RCC 7860 (cell line): Measurements from ENCODE around the gene NUDT14.

Source experiments
- DNase-seq: peaks from one replicate; pipeline ENCODE4 v3.0.0-alpha.2; 2015; ENCODE audit warnings: low spot score
- FAIRE-seq: peaks from 2 replicates; lab custom pipeline; 2012; peaks lifted over from hg19 to GRCh38; lab: Jason Lieb, UNC

Gene NUDT14

DNA sequence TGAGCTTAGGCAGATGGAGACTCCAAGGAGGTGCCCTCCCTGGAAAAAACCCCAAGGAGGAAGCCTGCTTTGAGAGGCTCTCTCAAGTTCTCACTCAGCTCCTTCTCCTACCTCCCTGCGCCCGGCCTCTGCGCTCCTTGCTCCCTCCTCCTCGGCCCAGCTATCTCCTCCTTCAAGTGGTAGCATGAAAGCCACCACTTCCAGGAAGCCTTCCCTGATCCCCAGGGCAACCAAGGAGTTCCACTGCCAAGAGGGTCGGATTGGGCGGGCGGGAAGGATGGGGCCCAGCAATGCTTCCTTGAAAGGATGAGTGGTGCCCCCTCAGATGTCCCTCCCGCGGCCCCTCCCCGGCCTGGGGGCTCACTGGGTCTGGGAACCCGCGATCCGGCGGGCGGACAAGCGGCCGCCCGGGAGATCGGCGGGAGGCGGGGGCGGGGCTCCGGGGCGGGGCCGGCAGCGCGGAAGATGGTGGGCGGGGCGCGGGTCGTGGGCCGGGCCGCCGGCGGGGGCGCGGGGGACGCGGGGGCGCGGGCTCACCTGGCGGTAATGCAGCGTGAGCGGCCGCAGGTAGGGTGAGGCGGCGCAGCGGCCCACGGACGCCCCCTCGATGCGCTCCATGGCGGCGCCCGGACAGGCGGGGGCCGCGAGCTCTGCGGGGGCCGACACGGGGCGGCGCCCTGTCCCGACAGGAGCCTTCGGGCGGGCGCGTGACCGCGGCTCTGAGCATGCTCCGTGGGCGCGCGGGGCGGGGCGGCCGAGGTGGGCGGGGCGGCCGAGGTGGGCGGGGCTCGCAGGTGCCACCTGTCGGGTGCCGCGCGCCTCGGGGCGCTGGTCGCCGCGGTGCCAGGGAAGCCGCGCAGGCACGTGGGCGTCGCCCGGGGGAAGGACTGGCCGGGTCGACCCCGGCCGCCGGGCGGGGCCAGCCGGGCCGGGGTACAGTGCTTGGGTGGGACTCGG lies at the start of gene NUDT14:
NUDT14 (minus strand) TSS at position 721 of the 957 bp plus-strand sequence; CDS start at position 618, 103 bp downstream.
- FAIRE-seq (no peak), DNase-seq (no peak)

DNA sequence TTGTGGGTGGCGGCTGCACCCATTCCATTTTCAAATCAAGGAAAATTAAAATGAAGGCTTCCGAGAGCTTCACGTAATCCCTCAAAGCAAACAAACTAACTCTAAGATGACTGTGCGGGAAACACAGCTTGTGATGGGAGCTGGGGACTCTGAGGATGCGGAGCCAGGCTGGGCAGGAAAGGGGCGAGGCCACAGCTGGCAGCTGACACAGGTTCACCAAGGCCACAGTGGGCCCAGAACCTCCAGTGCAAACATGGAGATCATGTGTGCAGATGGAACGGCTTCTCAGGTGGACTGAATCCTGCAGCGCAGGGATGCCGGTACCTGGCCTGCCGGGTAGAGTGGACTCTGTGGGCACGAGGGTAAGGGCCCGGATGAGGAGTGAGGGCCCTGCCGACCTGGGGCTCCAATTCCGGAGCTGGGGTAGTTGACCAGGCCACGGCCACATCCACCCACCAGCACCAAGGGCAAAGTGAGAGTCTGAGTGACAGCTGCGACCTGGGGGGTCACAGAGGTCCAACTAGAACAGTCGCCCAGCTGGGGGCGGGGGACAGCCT lies 48.1 kb upstream of the NUDT14 start:
- FAIRE-seq, result no peak
- no peak for DNase-seq

DNA sequence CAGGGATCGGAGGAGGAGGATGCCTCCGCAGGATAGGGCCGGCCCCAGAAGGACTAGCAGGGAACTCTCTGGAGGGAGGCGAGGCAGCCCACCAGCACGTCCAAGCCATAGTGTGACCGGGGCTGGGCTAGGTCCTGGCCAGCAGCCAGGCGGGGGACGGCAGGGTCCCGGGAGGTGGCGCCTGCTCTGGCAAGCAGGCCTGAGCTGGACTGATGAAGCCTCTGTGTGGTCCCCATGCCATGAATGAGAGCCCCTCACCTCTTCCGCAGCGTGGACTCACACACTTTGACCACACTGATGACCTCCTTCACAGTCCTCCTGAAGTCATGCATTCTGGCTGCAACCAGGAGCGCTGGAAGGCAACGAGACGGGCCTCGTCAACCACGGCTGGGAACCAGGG lies 47.5 kb upstream of the NUDT14 start:
- FAIRE-seq (no peak), DNase-seq (no peak)

DNA sequence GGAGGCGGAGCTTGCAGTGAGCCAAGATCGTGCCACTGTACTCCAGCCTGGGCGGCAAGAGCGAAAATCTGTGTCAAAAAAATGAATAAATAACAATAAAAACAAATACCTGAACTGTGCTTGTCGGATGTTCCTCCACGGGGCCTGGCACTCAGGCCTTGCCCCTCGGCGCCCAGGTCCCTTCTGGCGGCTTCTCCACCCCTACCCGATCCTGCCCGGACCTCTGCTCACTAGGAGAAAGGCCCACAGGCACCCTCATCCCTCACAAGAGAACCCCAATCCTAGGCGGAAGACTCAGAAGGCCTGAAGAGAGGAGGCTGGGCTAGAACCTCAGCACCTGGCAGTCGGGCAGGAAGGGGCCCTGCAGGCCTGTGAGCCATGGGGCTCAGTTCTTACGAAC lies 46.2 kb upstream of the NUDT14 start:
- FAIRE-seq (no peak), DNase-seq (no peak)

DNA sequence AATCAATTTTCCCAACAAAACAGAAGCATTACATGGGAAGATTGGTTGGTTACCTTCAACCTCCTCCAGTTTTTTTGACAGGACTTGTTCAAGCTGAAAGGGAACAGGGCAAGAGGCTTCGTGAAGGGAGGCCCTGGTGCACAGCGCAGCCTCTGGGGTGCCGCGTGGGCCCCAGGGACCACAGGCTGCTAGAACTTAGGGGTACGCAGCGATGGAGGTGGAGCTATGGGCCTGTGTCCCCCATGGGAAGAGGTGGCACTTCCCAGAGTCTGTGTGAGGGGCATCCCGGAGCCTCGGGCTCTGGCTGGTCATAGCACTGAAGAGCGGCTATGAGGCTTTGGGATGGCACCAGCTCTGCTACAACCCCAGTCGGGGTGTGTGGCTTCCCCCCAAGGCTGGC lies 45.1 kb upstream of the NUDT14 start:
- FAIRE-seq (no peak), DNase-seq (no peak)

DNA sequence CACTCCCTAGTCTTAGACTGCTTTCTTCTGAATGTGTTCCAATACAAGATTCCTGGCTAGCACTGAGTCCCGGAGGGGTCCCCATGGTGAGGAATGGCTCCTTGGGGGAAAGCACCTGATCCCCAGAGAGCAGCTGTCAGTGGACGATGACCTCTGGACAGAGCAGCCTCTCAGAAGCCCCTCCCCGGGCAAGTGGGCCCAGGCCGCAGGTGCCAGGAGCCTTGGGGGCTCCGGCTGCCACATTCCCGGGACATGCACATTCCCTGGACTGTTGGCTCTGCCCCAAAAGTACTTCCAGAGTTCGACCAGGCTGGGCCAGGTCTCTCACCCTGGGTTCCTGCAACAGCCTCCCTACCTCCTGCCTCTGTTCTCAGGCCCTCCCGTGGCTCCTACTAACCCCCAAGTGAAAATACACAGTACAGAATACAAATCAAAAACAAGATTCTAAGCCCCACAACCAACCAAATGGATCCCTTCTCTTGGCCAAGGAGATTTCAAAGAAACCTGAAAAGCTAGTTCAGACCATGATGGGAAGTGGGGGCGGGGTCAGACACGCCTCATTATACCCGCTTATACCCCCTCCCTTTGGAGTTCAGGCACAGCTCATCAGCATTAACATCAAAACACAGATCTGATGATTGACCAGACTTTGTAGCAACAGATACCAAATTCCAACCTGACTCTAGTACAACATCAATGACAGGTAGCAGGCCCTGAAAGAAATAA lies 43.9 kb upstream of the NUDT14 start:
- FAIRE-seq (no peak), DNase-seq (no peak)

DNA sequence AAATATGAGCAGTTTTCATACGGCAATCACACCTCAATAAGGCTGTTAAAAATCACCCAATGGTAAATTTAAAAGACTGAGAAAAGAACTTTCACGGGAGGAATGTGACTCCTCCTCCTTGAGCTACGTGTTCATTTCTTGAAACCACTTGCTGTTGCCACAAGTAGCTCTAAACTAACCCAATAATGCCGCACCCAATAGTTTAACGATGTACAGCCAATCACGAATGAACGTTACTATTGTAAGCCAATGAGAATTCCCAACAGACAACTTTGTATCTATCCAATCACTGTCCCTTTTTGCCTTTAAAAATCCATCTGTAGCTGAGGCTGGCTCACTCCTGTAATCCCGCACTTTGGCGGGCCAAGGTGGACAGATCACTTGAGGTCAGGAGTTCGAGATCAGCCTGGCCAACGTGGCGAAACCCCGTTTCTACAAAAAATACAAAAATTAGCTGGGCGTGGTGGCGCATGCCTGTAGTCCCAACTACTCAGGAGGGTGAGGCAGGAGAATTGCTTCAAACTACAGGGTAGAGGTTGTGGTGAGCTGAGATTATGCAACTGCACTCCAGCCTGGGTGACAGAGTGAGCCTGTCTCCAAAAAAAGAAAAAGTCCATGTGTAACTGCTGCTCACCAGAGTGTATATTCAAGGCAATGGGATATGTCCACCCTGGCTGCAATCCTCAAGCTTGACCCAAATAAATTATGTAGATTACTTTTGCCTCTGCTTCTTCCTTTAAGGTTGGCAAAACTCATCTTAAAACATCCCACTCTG lies 42.8 kb upstream of the NUDT14 start:
- FAIRE-seq, result no peak
- DNase-seq, result no peak

DNA sequence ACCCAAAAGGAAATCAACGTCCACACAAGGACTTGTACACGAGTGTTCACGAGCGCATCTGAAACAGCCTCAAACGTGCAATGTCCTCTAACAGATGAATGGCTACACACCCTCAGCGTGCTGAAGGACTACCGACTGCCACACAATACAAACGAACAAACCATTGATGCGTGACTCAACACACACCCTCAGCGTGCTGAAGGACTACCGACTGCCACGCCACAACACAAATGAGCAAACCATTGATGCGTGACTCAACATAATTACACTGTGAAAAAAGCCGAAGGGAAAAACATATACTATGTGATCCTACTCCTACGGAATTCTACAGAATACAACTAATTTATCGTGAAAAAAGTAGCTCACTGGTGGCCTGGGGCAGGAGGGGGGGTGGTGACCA lies 42.1 kb upstream of the NUDT14 start:
- DNase-seq (no peak), FAIRE-seq (no peak)

DNA sequence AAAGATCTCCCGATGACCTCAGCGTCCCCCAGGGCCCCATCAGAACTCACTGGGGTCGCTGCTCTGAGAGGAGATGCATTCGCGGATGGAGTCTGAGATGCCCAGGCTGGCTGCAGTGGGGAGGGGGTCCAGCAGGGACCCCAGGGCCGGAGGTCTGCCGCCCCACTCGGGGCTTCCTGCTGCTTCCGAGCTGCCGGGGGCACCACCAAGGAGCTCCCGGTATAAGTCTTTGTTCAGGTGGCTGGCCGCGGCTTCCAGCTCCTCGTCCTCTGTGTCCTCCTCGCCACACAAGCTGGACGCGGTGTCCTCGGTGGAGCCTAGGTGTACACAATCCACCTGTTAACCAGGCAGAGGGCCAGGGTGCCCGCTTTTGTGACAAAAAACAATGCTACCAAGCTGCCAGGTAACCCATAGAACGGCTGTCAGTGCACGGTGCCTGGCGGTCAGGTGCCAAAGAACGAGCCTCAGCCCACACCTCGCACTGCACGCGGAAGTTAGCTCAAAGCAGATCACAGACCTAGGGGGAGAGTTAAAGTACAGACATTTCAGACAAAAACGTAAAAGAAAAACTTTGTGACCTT lies 40.6 kb upstream of the NUDT14 start:
- no peak for DNase-seq
- no peak for FAIRE-seq

DNA sequence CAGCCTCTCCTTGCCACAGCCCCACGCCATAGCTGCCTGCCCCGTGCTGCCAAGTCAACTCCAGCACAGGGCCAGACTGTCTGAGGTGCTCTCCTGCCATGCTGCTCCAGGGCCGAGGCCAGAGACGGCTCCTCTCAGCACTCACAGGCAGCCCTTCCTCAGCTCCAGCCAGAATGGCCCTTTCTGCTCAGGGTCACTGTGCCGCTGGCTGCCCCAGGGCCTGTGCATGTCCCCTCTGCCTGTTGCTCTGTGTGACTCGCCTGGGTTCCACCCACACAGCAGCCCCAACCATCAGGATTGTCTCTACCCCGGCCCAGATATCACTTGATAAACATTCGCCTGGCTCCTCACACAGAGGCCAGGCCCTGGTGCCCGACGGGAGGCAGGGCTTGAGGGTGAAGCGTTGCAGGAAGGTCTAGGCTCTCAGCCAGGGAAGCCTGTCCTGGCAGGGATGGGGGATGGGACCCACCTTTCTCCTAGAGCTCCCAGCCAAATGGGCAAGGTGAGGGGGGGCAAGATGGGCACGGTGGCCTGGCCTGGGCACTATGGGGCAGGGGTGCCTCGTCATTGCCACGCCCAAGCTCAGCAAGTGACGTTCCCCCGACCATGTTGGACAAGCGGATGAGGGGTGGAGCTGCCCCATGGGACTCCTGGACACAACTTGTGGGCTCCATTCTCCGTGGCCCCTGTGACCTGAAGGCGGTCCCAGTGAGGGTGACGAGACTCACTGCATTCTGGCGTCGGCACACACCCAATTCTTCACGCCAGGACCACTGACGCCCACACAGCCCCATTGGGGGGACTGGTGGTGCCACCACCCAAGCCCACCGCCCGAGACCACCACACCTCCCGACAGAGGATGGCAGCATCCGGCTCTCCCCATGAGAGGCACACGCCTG lies 39.8 kb upstream of the NUDT14 start:
- FAIRE-seq (no peak), DNase-seq (no peak)

DNA sequence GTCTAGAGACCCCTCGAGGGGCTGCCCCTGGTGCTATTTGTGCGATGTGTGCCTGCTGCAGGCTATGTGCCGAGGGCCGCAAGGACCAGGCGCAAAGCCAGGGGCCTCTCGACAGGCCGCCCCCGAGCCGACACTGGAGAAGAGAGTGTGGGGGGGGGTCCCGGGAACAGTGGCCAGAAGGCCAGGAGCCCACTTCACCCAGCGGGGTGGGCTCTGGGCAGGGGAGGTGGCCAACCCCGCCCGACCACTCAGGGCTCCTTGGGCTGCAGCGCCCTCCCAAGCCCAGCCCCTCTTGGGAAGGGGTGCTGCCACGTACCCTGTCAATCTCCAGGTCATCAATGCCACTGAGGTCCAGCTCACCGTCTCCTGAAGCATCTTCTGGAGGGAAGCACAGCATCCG lies 38.6 kb upstream of the NUDT14 start:
- no peak for DNase-seq
- FAIRE-seq, result no peak

DNA sequence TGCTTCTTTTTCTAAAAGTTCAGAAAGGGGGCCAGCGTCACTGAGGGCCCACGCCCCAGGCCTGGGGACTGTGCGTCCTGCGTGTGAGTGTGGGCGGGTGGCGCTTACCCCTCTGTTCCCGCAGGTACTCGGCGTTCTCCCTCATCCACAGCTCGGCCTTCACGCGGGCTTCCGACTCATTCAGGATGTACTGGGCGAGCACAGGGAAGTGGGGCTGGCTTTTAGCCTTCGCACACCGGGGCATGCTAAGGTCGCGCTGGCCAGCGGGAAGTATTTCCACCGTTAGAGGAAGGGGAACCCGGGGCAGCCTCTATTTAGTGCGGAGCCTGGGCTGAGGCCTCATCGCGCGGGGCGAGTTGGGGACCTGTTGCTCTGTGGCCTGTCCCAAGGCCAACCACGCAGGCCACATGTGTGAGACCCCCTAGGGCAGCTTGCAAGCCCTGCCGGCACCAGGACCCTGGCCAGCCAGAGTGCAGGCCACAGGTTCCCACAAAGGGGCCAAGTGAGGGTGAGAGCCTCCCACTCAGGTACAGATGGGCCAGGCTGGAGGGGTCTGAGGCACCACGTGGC lies 38.0 kb upstream of the NUDT14 start:
- FAIRE-seq (no peak), DNase-seq (no peak)

DNA sequence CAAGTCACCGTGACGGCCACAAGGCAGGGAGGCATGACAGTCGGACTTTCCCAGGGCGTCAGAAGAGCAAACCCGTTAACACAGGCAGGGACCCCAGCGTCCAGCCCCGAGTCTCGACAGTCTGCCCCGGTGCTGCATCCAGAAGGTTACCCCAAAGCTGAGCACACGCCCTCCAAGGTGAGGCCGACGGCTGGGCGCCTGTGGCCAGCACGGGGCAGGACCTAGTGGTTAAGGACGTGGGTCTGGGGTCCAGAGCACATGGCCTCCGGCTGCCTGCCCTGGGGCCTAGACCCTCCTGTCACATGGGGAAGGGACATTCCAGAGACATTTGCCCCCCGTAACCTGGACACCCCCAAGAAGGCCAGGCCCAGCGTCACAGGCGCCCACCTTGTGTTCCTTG lies 37.5 kb upstream of the NUDT14 start:
- FAIRE-seq, result no peak
- DNase-seq, result no peak

DNA sequence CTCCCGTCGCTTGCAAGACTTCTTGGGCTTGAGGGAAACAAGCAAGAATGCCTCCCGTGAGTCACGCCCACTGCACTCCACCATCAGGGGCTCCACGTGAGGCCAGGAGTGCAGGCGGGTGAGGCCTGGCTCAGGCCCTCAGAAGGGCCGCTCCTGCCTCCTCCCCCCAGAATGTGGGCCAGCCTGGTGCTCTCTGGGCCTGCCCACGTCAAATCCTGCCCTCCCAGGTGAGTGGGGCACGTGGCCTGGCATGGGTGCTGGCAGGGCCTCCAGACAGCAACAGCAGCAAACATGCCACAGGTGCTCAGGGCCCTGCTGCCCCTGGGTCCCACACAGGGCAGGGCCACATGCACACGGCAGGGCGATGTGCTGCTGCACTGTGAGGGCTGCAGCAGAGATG lies 36.7 kb upstream of the NUDT14 start:
- DNase-seq (no peak), FAIRE-seq (no peak)

DNA sequence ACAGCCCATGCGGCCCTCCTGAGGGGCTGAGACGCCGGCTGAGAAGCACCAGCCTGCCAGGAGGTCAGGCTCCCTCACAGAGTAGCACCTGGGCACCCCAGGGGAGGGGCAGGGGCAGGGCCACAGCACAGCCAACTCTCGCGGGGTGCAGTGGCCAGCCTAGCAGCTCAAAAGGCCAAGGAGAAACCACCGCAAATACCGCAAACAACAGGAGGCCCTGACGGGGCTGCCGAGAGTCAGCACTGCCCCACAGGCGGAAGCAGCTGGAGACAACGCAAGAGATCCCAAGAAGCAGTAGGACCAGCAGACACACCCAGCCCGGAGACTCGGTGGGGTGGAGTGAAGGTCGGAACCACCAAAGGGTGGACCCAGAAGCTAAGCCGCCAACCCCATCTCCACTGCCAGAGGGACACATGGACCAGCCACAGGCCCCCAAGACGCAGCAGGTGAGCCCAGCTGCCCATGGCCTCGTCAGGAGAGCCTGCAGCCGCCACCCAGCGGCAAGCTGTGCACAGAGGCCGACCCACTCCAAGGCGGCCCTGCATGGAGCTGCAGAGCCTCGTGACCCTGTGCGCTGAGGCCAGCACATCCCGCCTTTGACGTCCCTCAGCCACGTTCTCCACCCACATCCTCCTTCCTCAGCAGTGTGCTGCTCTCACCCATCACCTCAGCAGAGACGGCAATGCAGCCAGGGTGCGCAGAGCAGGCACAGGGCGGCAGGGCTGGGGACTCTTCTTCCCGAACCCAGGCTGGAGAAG lies 35.6 kb upstream of the NUDT14 start:
- FAIRE-seq, result no peak
- DNase-seq, result no peak

DNA sequence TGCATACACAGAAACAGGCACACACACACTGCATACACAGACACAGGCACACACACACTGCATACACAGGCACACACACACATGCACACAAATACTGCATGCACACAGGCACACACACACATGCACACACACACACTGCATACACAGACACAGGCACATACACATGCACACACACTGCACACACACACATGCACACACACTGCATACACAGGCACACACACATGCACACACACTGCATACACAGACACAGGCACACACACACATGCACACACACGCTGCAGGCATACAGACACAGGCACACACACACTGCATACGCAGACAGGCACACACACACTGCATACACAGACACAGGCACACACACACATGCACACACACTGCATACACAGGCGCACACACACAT lies 34.5 kb upstream of the NUDT14 start:
- DNase-seq, result no peak
- FAIRE-seq, result no peak

DNA sequence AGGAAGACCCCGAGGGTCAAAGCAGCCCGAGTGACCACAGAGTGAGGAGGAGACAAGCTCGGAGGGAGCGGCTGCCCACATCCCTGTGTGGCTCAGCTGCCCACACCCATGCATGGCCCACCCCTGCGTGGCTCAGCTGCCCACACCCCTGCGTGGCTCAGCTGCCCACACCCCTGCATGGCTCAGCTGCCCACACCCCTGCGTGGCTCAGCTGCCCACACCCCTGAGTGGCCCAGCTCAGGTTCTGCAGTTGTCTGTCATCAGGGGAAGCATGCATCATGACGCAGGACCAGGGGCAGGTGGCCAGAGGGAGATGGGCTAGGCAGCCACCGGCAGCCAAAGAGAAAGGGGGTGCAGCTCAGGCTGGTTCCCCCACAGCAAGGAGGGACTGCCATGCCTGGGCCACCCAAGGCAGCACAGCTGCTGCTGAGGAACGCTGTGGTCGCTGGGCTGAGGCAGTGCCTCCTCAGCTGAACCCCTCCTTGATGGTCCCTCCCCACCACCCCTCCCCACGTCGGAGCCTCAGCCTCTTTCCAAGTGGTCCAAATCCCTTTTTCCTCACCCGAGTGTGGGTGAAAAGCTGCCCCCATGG lies 33.3 kb upstream of the NUDT14 start:
- DNase-seq, result no peak
- no peak for FAIRE-seq

DNA sequence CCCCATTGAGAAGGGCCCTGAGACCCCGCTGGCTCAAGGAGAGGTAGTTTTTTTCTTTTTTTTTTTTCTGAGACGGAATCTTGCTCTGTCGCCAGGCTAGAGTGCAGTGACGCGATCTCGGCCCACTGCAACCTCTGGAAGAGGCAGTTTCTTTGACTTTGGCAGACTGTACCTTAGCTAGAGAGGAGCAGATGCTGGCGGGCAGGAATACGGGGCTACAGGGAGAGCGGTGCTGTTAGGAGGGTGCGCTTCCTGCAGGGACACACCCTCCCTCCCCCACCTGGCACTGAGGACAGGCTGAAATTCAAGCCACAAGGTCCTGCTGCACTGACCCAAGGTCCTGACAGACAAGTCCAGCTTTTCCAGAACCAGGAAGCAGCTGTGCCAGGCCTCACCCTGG lies 32.2 kb upstream of the NUDT14 start:
- FAIRE-seq (no peak), DNase-seq (no peak)
